ENCODE results near the gene ANP32B. TPM values are rescaled to one million over a fixed set of nuclear protein-coding genes. Genes with fewer than 3 reads are reported as not detected.

ANP32B gene
- total and polyA plus RNA-seq, 2 donors (not counting 1 experiment from before 2014, with no cell fraction given): 17.6 to 138 TPM

- no peaks in the 10 kb centered on the region for H3K9me3 Mint-ChIP-seq (ENCODE audit: insufficient read depth)
- H3K9me3 ChIP-seq (ENCODE audit: control extremely low read depth in 1 of 3, control insufficient read depth in 2 of 3, insufficient read depth in 1 of 3, low read length in 2 of 3): no peaks in the 10 kb centered on the region
- H3K27ac ChIP-seq (ENCODE audit: low read length in 2 of 2): no peak overlapping the region
- peaks cover 23% of the 10 kb centered on the region for H3K27me3 Mint-ChIP-seq
- TF ChIP-seq EZH2 (IDR thresholded peaks at IDR 0.05; ENCODE audit: borderline replicate concordance, insufficient read depth, low read depth, low read length, poor library complexity, severe bottlenecking): no peak
- no peak for TF ChIP-seq CTCF (IDR thresholded peaks at IDR 0.05)
- ChIA-PET POLR2A (no interaction called here), CTCF (interaction anchor here (0.9 to 1.5 kb wide), 3 partner anchors 11 to 17 kb away, joined by 3 to 4 read pairs (median 4); no protein-coding TSS in a partner anchor)
- H4K20me1 ChIP-seq (ENCODE audit: control insufficient read depth, insufficient read depth, low read length, poor library complexity, severe bottlenecking): no peaks in the 10 kb centered on the region
- H3K4me3 ChIP-seq (ENCODE audit: control extremely low read depth in 1 of 5, extremely low read depth in 1 of 5, insufficient read depth in 1 of 5, low read depth in 2 of 5, low read length in 4 of 5): no peak overlapping the region
- peaks cover 6% of the 10 kb centered on the region for H3K4me1 Mint-ChIP-seq
- H3K27ac Mint-ChIP-seq: no peak overlapping the region
- H2AFZ ChIP-seq (ENCODE audit: insufficient read depth, low read depth, low read length, poor library complexity, severe bottlenecking): no peak overlapping the region
- ATAC-seq (ENCODE audit: low read depth) (no peak), DNase-seq (no peak)
- peaks cover 3 to 6% of the 10 kb centered on the region in 2 donors for H3K4me1 ChIP-seq (ENCODE audit: control insufficient read depth in 2 of 2, insufficient read depth in 2 of 2, low read length in 2 of 2)
- no peaks in the 10 kb centered on the region for H3K79me2 ChIP-seq (ENCODE audit: control insufficient read depth, insufficient read depth, low read length)
- no peak overlapping the region for H3K9ac ChIP-seq (ENCODE audit: low read length)
- no peak overlapping the region for H3K4me3 Mint-ChIP-seq
- no peaks in the 10 kb centered on the region for H3K36me3 ChIP-seq (replicated peaks in 1 of 2; ENCODE audit: control extremely low read depth in 1 of 2, control insufficient read depth in 1 of 2, extremely low read depth in 1 of 2, insufficient read depth in 2 of 2, low read length in 1 of 2)
- H3K4me2 ChIP-seq (replicated peaks; ENCODE audit: low read depth, low read length, poor library complexity, severe bottlenecking): no peak overlapping the region
- intact Hi-C loops (cut with micrococcal nuclease): no loop called here
- H3K27me3 ChIP-seq (replicated peaks in 1 of 4; ENCODE audit: control extremely low read depth in 1 of 4, control insufficient read depth in 3 of 4, insufficient read depth in 4 of 4, low read length in 3 of 4): peaks cover 0 to 11% (median 4%) of the 10 kb centered on the region in 4 experiments
These were observed 46.1 kb upstream of the ANP32B start for GRCh38 chr9:97936998-97937397.

- Mint-ChIP-seq H3K27ac (no peak within 1 kb of the TSS), H3K9me3 (ENCODE audit: insufficient read depth) (no peaks in the 10 kb centered on the region), H3K4me3 (no peak within 1 kb of the TSS), H3K4me1 (peaks cover 6% of the 10 kb centered on the region), H3K27me3 (peaks cover 23% of the 10 kb centered on the region)
- Histone ChIP-seq H3K27me3 (replicated peaks in 1 of 4; ENCODE audit: control extremely low read depth in 1 of 4, control insufficient read depth in 3 of 4, insufficient read depth in 4 of 4, low read length in 3 of 4) (peaks cover 0 to 13% (median 4%) of the 10 kb centered on the region in 4 experiments), H3K9me3 (ENCODE audit: control extremely low read depth in 1 of 3, control insufficient read depth in 2 of 3, insufficient read depth in 1 of 3, low read length in 2 of 3) (no peaks in the 10 kb centered on the region), H3K36me3 (replicated peaks in 1 of 2; ENCODE audit: control extremely low read depth in 1 of 2, control insufficient read depth in 1 of 2, extremely low read depth in 1 of 2, insufficient read depth in 2 of 2, low read length in 1 of 2) (no peaks in the 10 kb centered on the region), H3K4me3 (ENCODE audit: control extremely low read depth in 1 of 5, extremely low read depth in 1 of 5, insufficient read depth in 1 of 5, low read depth in 2 of 5, low read length in 4 of 5) (no peak within 1 kb of the TSS), H3K27ac (ENCODE audit: low read length in 2 of 2) (no peak within 1 kb of the TSS), H2AFZ (ENCODE audit: insufficient read depth, low read depth, low read length, poor library complexity, severe bottlenecking) (no peak within 1 kb of the TSS), H3K9ac (ENCODE audit: low read length) (no peak within 1 kb of the TSS), H3K79me2 (ENCODE audit: control insufficient read depth, insufficient read depth, low read length) (no peaks in the 10 kb centered on the region), H4K20me1 (ENCODE audit: control insufficient read depth, insufficient read depth, low read length, poor library complexity, severe bottlenecking) (no peaks in the 10 kb centered on the region), H3K4me2 (replicated peaks; ENCODE audit: low read depth, low read length, poor library complexity, severe bottlenecking) (no peak within 1 kb of the TSS), H3K4me1 (ENCODE audit: control insufficient read depth in 2 of 2, insufficient read depth in 2 of 2, low read length in 2 of 2) (peaks cover 3 to 6% of the 10 kb centered on the region in 2 donors)
- intact Hi-C loops (cut with micrococcal nuclease): no loop called here
- CTCF ChIA-PET: no interaction called here
- no peak for TF ChIP-seq CTCF (IDR thresholded peaks at IDR 0.05)
- POLR2A ChIA-PET: no interaction called here
- ATAC-seq (ENCODE audit: low read depth) (peak; percentile 21), DNase-seq (peak; percentile 42)
- no CpG with 5 or more reads among the region's 3 CpGs for WGBS (ENCODE audit: insufficient coverage)
These were observed 45.0 kb upstream of the ANP32B start, which contains the start of gene HEMGN for GRCh38 chr9:97938081-97938644. Gene HEMGN, minus strand, starts transcription at chr9:97938172. Its CDS starts 36 bp downstream, at chr9:97938136.

Measured in B cell (primary cell).